ENCODE measurements around the gene STPG2.
A peak's percentile ranks its signal among the peaks of the same experiment; 100 is the strongest.

Gene STPG2

GRCh38 chr4:98150092-98150761 lies 7.0 kb upstream of the STPG2 start:
- H3K36me3 ChIP-seq (ENCODE audit: low read depth) = no peaks in the 10 kb centered on the region
- H3K9me3 ChIP-seq (ENCODE audit: severe bottlenecking) = no peaks in the 10 kb centered on the region
- H3K27ac ChIP-seq (ENCODE audit: poor library complexity, severe bottlenecking) = no peak overlapping the region
- H3K4me3 ChIP-seq (ENCODE audit: severe bottlenecking) = no peak overlapping the region
- no peak for DNase-seq (ENCODE audit: low spot score)
- peaks cover 11% of the 10 kb centered on the region for H3K4me1 ChIP-seq (ENCODE audit: insufficient read depth, poor library complexity, severe bottlenecking)
- no peak for ATAC-seq (ENCODE audit: low read depth)
- peak; percentile 60 for TF ChIP-seq CTCF (IDR thresholded peaks at IDR 0.05; ENCODE audit: poor library complexity, severe bottlenecking)
- H3K27me3 ChIP-seq (ENCODE audit: insufficient read depth, poor library complexity, severe bottlenecking) = no peaks in the 10 kb centered on the region

- ATAC-seq (ENCODE audit: low read depth) = peak; percentile 80
- TF ChIP-seq CTCF (IDR thresholded peaks at IDR 0.05; ENCODE audit: poor library complexity, severe bottlenecking) = no peak
- H3K36me3 ChIP-seq (ENCODE audit: low read depth) = no peaks in the 10 kb centered on the region
- no peaks in the 10 kb centered on the region for H3K27me3 ChIP-seq (ENCODE audit: insufficient read depth, poor library complexity, severe bottlenecking)
- peak overlapping the region; percentile 24 for H3K27ac ChIP-seq (ENCODE audit: poor library complexity, severe bottlenecking)
- H3K4me3 ChIP-seq (ENCODE audit: severe bottlenecking) = no peak overlapping the region
- no peak for DNase-seq (ENCODE audit: low spot score)
- H3K9me3 ChIP-seq (ENCODE audit: severe bottlenecking) = no peaks in the 10 kb centered on the region
- peaks cover 11% of the 10 kb centered on the region for H3K4me1 ChIP-seq (ENCODE audit: insufficient read depth, poor library complexity, severe bottlenecking)
These were observed 5.6 kb upstream of the STPG2 start for GRCh38 chr4:98148856-98149255.

GRCh38 chr4:98126141-98126540 lies 17.1 kb downstream of the STPG2 start:
- H3K4me1 ChIP-seq (ENCODE audit: insufficient read depth, poor library complexity, severe bottlenecking) = no peaks in the 10 kb centered on the region
- H3K9me3 ChIP-seq (ENCODE audit: severe bottlenecking) = no peaks in the 10 kb centered on the region
- ATAC-seq (ENCODE audit: low read depth) (no peak), DNase-seq (ENCODE audit: low spot score) (no peak)
- TF ChIP-seq CTCF (IDR thresholded peaks at IDR 0.05; ENCODE audit: poor library complexity, severe bottlenecking) = no peak
- no peak overlapping the region for H3K4me3 ChIP-seq (ENCODE audit: severe bottlenecking)
- no peak overlapping the region for H3K27ac ChIP-seq (ENCODE audit: poor library complexity, severe bottlenecking)
- no peaks in the 10 kb centered on the region for H3K36me3 ChIP-seq (ENCODE audit: low read depth)
- H3K27me3 ChIP-seq (ENCODE audit: insufficient read depth, poor library complexity, severe bottlenecking) = no peaks in the 10 kb centered on the region

- no peaks in the 10 kb centered on the region for H3K36me3 ChIP-seq (ENCODE audit: low read depth)
- no peak for TF ChIP-seq CTCF (IDR thresholded peaks at IDR 0.05; ENCODE audit: poor library complexity, severe bottlenecking)
- no peak for ATAC-seq (ENCODE audit: low read depth)
- H3K27me3 ChIP-seq (ENCODE audit: insufficient read depth, poor library complexity, severe bottlenecking) = no peaks in the 10 kb centered on the region
- H3K4me1 ChIP-seq (ENCODE audit: insufficient read depth, poor library complexity, severe bottlenecking) = no peaks in the 10 kb centered on the region
- DNase-seq (ENCODE audit: low spot score) = no peak
- H3K27ac ChIP-seq (ENCODE audit: poor library complexity, severe bottlenecking) = no peak overlapping the region
- H3K4me3 ChIP-seq (ENCODE audit: severe bottlenecking) = no peak overlapping the region
- no peaks in the 10 kb centered on the region for H3K9me3 ChIP-seq (ENCODE audit: severe bottlenecking)
These were observed 17.7 kb downstream of the STPG2 start for GRCh38 chr4:98125585-98125984.

GRCh38 chr4:98117363-98117762 lies 25.9 kb downstream of the STPG2 start:
- H3K4me1 ChIP-seq (ENCODE audit: insufficient read depth, poor library complexity, severe bottlenecking) = no peaks in the 10 kb centered on the region
- no peak overlapping the region for H3K27ac ChIP-seq (ENCODE audit: poor library complexity, severe bottlenecking)
- H3K9me3 ChIP-seq (ENCODE audit: severe bottlenecking) = peaks cover 4% of the 10 kb centered on the region
- H3K27me3 ChIP-seq (ENCODE audit: insufficient read depth, poor library complexity, severe bottlenecking) = no peaks in the 10 kb centered on the region
- TF ChIP-seq CTCF (IDR thresholded peaks at IDR 0.05; ENCODE audit: poor library complexity, severe bottlenecking) = no peak
- DNase-seq (ENCODE audit: low spot score) = no peak
- no peaks in the 10 kb centered on the region for H3K36me3 ChIP-seq (ENCODE audit: low read depth)
- ATAC-seq (ENCODE audit: low read depth) = no peak
- H3K4me3 ChIP-seq (ENCODE audit: severe bottlenecking) = no peak overlapping the region

All from RWPE2 (cell line).